HG02571 (cell line): ENCODE data around the gene ASPHD1.
"Not testable (repeated sequence)": the region's sequence is repeated elsewhere in the genome, so short reads cannot be mapped to it uniquely, and the experiment has no call there.

Experiments used
- ATAC-seq: cut with Tn5 transposase; IDR thresholded peaks from one replicate; pipeline ENCODE4 v1.9.1; 2021; ENCODE audit warnings: mild to moderate bottlenecking, moderate library complexity; ENCODE audit not compliant: unreplicated experiment

ASPHD1 gene

DNA sequence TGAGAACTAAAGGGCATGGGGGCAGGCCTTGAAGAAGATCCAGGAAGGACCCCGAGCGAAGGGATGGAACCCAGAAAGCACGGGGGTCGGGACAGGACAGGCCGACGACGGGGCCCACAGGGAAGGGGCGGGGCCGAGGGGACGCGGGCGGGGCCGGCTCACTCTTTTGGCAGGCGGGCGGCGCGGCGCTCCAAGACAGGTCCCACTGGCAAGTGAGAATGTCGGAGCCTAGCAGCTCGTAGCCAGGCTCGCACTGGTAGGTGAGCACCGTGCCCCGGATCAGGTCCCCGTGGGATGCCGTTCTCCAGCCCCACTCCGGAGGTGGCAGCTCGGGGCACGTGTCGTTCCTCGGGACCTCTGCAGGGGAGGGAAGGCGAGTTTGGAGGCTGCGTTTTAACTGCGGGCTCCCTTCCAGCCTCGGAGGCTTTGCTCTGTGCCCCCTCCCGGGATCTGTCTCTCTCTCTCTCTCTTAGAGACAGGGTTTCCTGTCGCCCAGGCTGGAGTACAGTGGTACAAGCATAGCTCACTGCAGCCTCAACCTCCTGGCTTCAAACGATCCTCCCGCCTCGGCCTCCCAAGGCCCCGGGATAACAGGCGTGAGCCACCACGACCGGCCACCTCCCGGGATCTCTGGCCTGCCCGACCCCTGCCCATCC lies 23.6 kb upstream of the ASPHD1 start:
- ATAC-seq, result no peak

- ATAC-seq, result no peak
These were observed 22.9 kb upstream of the ASPHD1 start for GRCh38 chr16:29877266-29877961.

DNA sequence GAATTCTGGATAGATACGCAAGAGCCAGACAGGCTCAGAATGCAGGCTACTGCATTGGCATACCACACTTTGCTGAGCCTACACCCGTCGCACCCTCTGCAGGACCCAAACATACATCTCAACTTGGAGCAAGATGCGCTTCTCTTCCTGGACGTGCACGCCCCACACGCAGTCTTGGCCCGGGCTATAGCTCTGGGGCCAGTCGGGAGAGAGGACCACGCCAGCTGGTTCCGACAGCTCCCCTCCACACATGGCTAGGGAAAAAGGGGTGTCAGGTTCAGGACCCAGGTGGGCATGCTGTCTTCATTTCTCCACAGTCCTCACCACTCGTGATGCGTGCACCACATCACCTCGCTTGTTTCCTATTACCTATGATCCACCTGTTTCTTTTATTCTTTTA lies 22.1 kb upstream of the ASPHD1 start:
- no peak for ATAC-seq

GRCh38 chr16:29881050-29881449 lies 19.2 kb upstream of the ASPHD1 start:
- no peak for ATAC-seq

GRCh38 chr16:29883987-29884386 lies 16.3 kb upstream of the ASPHD1 start:
- no peak for ATAC-seq

GRCh38 chr16:29889372-29889771 lies 10.9 kb upstream of the ASPHD1 start:
- ATAC-seq, result not testable (repeated sequence)

GRCh38 chr16:29891525-29892457 lies 8.5 kb upstream of the ASPHD1 start:
- ATAC-seq, result no peak

DNA sequence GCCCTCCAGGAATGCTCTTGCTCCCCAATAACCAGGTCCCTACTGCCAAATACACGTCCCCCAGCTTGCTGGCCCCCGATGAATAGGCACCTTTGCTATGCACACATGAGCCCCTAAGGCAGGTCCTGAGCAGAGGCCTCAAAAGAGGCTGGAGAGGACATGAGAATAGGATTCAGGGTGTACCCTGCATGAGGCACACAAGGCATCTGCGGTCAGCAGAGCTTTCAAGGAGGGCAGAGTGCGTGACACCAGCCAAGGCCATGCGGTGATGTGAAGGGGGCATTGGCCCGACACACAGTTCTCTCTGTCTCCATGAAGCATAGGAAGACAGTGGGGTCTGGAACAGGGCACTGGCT lies 7.9 kb upstream of the ASPHD1 start:
- ATAC-seq, result no peak

- ATAC-seq, result no peak
These were observed 6.7 kb upstream of the ASPHD1 start for GRCh38 chr16:29893553-29893952.

DNA sequence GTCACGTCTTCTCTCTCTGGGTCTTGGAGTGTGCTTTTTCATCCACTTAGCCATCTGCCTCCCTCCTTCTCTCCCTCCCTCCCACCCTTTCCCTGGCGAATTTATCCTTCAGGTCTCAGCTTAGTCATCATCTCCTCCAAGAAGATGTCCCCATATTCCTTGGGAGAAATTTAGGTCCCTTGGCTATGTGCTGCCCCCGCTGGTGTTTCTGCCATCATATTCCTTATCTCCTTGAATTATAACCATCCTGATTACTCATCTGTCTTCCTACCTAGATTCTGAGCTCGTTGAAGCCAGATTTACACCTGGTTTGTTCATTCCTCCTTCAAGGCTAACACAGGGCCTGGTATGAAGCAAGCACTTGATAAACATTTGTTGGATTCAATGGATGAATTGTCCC lies 5.9 kb upstream of the ASPHD1 start:
- ATAC-seq, result no peak

- no peak for ATAC-seq
These were observed 3.4 kb upstream of the ASPHD1 start for GRCh38 chr16:29896841-29897240.

- no peak for ATAC-seq
These were observed 3.0 kb upstream of the ASPHD1 start for GRCh38 chr16:29897333-29897732.

GRCh38 chr16:29898135-29898803 lies 2.0 kb upstream of the ASPHD1 start:
- no peak for ATAC-seq

DNA sequence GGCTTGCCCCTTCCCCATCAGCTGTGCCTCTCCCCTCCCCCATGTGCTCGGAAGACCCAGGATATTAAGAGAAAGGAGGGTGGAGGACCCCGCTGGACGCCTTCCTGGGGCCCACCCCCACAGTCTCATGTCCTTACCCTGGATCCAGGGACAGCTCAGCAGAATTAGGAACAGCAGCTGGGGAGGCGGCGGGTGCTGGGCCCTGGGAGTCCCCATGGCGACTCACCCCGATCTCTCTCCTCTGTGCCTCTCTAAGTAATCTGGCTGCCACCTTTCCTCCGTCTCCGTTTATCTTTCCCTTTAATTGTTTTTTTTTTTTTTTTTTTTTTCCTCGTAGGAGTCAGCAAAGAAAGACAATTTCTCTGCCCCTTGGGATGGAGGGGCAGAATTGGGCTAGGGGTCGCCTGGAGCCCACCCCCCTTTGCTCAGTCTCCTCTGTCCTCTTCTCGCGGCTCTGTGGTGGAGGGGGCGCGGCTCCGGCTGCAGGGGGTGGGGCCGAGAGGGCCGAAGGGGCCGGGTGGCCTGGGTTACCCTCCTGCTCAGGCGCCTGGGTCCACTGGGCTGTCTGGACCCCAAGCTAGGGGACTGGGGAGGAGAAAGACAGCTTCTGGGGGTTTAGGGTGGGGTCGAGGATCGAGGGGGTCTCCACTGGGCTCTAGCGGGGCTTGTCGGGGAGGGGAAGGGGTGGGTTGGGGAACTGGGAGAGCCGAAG lies 1.3 kb upstream of the ASPHD1 start:
- ATAC-seq, result no peak

DNA sequence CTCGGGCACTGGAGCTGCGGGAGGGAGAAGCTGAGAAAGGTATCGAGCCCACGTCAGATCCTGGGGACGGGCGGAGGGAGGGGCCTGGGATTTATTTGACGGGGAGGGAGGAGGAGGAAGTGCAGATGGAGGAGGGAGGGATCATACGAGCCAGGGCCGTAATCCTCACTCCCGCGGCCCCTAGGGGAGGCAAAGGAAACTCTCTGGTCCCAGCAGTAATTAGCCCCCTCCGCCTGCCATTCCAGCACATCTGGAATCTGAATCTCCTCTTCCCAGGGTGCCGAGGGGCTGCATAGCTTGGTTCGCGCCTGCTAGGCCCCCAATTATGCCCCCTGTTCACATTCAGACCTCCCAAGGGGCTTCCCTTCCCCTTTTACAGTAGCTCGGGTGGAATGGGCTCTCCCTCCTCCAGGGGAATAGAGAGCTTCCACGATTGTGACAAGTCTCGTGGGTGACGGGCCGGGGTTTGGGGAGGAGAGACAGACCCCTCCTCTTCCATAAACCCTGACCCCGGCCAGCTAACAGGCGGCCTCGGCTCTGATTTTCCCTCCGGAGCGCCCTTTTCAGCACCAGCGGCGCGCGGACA lies 679 bp upstream of the ASPHD1 start, which contains the start of gene SEZ6L2:
Gene SEZ6L2 (minus strand): TSS at position 35 of the 586 bp plus-strand sequence. CDS start 531 bp downstream, outside the sequence.
- ATAC-seq, result no peak

GRCh38 chr16:29900888-29901606 lies 759 bp downstream of the ASPHD1 start:
- ATAC-seq, result no peak

DNA sequence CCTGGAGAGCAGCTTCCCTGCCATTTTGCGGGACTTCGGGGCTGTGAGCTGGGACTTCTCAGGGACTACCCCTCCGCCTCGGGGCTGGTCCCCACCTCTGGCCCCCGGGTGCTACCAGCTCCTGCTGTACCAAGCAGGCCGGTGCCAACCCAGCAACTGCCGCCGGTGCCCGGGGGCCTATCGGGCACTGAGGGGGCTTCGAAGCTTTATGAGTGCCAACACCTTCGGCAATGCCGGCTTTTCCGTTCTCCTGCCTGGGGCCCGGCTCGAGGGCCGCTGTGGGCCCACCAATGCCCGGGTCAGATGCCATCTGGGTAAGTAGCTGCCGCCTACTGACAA lies 1.3 kb downstream of the ASPHD1 start:
- ATAC-seq, result no peak

- ATAC-seq, result no peak
These were observed 3.3 kb downstream of the ASPHD1 start for GRCh38 chr16:29903590-29903989.

DNA sequence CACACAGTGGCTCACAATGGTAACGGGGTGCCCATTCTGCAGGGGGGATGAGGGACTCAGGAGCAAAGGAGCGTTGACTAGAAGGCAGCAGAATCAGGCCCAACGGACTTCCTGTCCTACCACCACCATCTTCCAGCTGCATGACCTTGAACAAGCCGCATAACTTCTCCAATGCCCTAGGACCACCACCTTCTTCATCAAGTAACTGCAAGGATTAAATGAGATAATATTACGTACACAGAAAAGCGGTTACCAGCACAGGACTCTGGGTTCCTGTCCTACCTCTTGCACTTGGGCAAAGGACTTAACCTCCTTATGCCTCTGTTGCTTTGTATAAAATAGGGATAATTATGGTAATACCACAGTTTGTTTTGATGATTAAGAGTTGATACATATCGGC lies 4.7 kb downstream of the ASPHD1 start:
- no peak for ATAC-seq

DNA sequence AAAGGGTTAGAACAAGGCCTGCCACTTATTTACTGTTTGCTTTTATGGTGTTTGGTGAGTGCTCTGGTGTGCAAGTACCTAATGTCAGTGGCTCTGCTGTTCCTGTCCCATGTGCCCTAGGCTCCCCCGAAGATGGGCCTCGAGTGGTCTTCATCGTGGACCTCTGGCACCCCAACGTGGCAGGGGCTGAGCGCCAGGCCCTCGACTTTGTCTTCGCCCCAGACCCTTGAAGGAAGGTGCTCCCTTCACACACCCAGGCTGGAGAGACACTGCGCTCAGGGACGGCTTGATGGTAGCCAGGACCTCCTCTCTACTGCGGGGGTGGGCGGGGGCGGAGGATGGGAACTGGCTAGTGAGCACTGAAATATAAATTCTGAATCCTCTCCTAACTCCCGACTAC lies 5.4 kb downstream of the ASPHD1 start:
- no peak for ATAC-seq
